ENCODE results near the gene NLRP6. TPM values are rescaled to one million over a fixed set of nuclear protein-coding genes. Genes with fewer than 3 reads are reported as not detected.

Gene NLRP6
- total RNA-seq, 2 experiments from 2014 or later = 0.25 to 0.65 TPM

- no TSS peak for BruUV-seq (replicated peaks)
- intact Hi-C loops (cut with micrococcal nuclease; ENCODE audit: unreplicated experiment) = no loop called here
- Histone ChIP-seq H3K27ac (ENCODE audit: low read depth, low read length, poor library complexity, severe bottlenecking) (no peak overlapping the region), H3K79me2 (ENCODE audit: insufficient read depth, low read depth, low read length) (no peaks in the 10 kb centered on the region), H3K9me3 (ENCODE audit: low read length) (peaks cover 6% of the 10 kb centered on the region; the same call in 1 of the 2 replicates), H4K20me1 (ENCODE audit: insufficient read depth, low read length) (no peaks in the 10 kb centered on the region), H2AFZ (ENCODE audit: low read length) (no peak overlapping the region), H3K4me3 (ENCODE audit: low read depth, low read length, poor library complexity, severe bottlenecking) (no peak overlapping the region), H3K4me2 (ENCODE audit: low read length) (no peak overlapping the region), H3K4me1 (ENCODE audit: insufficient read depth, low read length, poor library complexity, severe bottlenecking) (no peaks in the 10 kb centered on the region), H3K9me2 (ENCODE audit: insufficient read depth, low read length) (no peaks in the 10 kb centered on the region), H3K36me3 (ENCODE audit: insufficient read depth, low read length) (no peaks in the 10 kb centered on the region)
- TF ChIP-seq EZH2phosphoT487 (IDR thresholded peaks at IDR 0.05; ENCODE audit: borderline replicate concordance, low read depth, low read length) = no peak
- no peak for TF ChIP-seq CTCF (conservative IDR thresholded peaks at IDR 0.05; ENCODE audit: low read length)
- POLR2A ChIA-PET = no interaction called here
- DNase-seq (ENCODE audit: low spot score) = no peak
- CTCF ChIA-PET (ENCODE audit: unreplicated experiment) = no interaction called here
Measured at GRCh38 chr11:280706-281485, 2.7 kb downstream of the NLRP6 start.

- Histone ChIP-seq H4K20me1 (ENCODE audit: insufficient read depth, low read length) (no peaks in the 10 kb centered on the region), H3K27ac (ENCODE audit: low read depth, low read length, poor library complexity, severe bottlenecking) (no peak overlapping the region), H3K9me3 (ENCODE audit: low read length) (no peaks in the 10 kb centered on the region), H3K36me3 (ENCODE audit: insufficient read depth, low read length) (no peaks in the 10 kb centered on the region), H3K4me3 (ENCODE audit: low read depth, low read length, poor library complexity, severe bottlenecking) (no peak overlapping the region), H3K9me2 (ENCODE audit: insufficient read depth, low read length) (no peaks in the 10 kb centered on the region), H3K79me2 (ENCODE audit: insufficient read depth, low read depth, low read length) (no peaks in the 10 kb centered on the region), H3K4me1 (ENCODE audit: insufficient read depth, low read length, poor library complexity, severe bottlenecking) (no peaks in the 10 kb centered on the region), H2AFZ (ENCODE audit: low read length) (no peak overlapping the region), H3K4me2 (ENCODE audit: low read length) (no peak overlapping the region)
- DNase-seq (ENCODE audit: low spot score) = no peak
- POLR2A ChIA-PET = no interaction called here
- TF ChIP-seq CTCF (conservative IDR thresholded peaks at IDR 0.05; ENCODE audit: low read length) (no peak), EZH2phosphoT487 (IDR thresholded peaks at IDR 0.05; ENCODE audit: borderline replicate concordance, low read depth, low read length) (no peak)
- intact Hi-C loops (cut with micrococcal nuclease; ENCODE audit: unreplicated experiment) = no loop called here
- no TSS peak for BruUV-seq (replicated peaks)
- CTCF ChIA-PET (ENCODE audit: unreplicated experiment) = no interaction called here
Measured at GRCh38 chr11:281486-282161, 3.4 kb downstream of the NLRP6 start.

- Histone ChIP-seq H3K36me3 (ENCODE audit: insufficient read depth, low read length) (no peaks in the 10 kb centered on the region), H3K4me3 (ENCODE audit: low read depth, low read length, poor library complexity, severe bottlenecking) (no peak overlapping the region), H3K27ac (ENCODE audit: low read depth, low read length, poor library complexity, severe bottlenecking) (no peak overlapping the region), H3K4me2 (ENCODE audit: low read length) (no peak overlapping the region), H3K9me2 (ENCODE audit: insufficient read depth, low read length) (no peaks in the 10 kb centered on the region), H2AFZ (ENCODE audit: low read length) (no peak overlapping the region), H4K20me1 (ENCODE audit: insufficient read depth, low read length) (no peaks in the 10 kb centered on the region), H3K9me3 (ENCODE audit: low read length) (no peaks in the 10 kb centered on the region), H3K4me1 (ENCODE audit: insufficient read depth, low read length, poor library complexity, severe bottlenecking) (no peaks in the 10 kb centered on the region), H3K79me2 (ENCODE audit: insufficient read depth, low read depth, low read length) (no peaks in the 10 kb centered on the region)
- TF ChIP-seq CTCF (conservative IDR thresholded peaks at IDR 0.05; ENCODE audit: low read length) (no peak), EZH2phosphoT487 (IDR thresholded peaks at IDR 0.05; ENCODE audit: borderline replicate concordance, low read depth, low read length) (no peak)
- CTCF ChIA-PET (ENCODE audit: unreplicated experiment) = no interaction called here
- no TSS peak for BruUV-seq (replicated peaks)
- POLR2A ChIA-PET = no interaction called here
- intact Hi-C loops (cut with micrococcal nuclease; ENCODE audit: unreplicated experiment) = no loop called here
- no peak for DNase-seq (ENCODE audit: low spot score)
Measured at GRCh38 chr11:282171-282570, 4.0 kb downstream of the NLRP6 start.

Measured in OCI-LY7 (cell line).